Parathyroid adenoma (tissue), 2 donors: ENCODE data around the gene CPE.

Experiments
- H2AFZ ChIP-seq: fragments of 300-600 bp; sonication (generic); one replicate; pipeline ENCODE4 v1.7.0; 2017; ENCODE audit warnings: antibody characterized with exemption, mild to moderate bottlenecking
- H3K27ac ChIP-seq: fragments of 300-600 bp; sonication (generic); one replicate; pipeline ENCODE4 v1.7.0; 2017
- H3K27me3 ChIP-seq: fragments of 300-600 bp; sonication (generic); one replicate; pipeline ENCODE4 v1.7.0; 2017; ENCODE audit warnings: low read length; ENCODE audit not compliant: control insufficient read depth, insufficient read depth
- H3K36me3 ChIP-seq: fragments of 300-600 bp; sonication (generic); one replicate; pipeline ENCODE4 v1.7.0; 2017; ENCODE audit warnings: low read length; ENCODE audit not compliant: control insufficient read depth, insufficient read depth
- H3K4me1 ChIP-seq: fragments of 300-600 bp; sonication (generic); one replicate; pipeline ENCODE4 v1.7.0; 2017; ENCODE audit warnings: control low read depth
- H3K4me2 ChIP-seq: fragments of 300-600 bp; sonication (generic); one replicate; pipeline ENCODE4 v1.7.0; 2017; ENCODE audit warnings: low read length
- H3K4me3 ChIP-seq: fragments of 300-600 bp; sonication (generic); one replicate; pipeline ENCODE4 v1.7.0; 2017; ENCODE audit warnings: low read depth, low read length
- H3K79me2 ChIP-seq: fragments of 300-600 bp; sonication (generic); one replicate; pipeline ENCODE4 v1.7.0; 2017; ENCODE audit warnings: control low read depth
- H3K9ac ChIP-seq: fragments of 300-600 bp; sonication (generic); one replicate; pipeline ENCODE4 v1.7.0; 2017; ENCODE audit warnings: mild to moderate bottlenecking
- H3K9me3 ChIP-seq: fragments of 300-600 bp; sonication (generic); one replicate; pipeline ENCODE4 v1.7.0; 2017; ENCODE audit warnings: low read length; ENCODE audit not compliant: control insufficient read depth
- TF ChIP-seq, protein P1 (sequence below): fragments of 300-600 bp; sonication (generic); IDR thresholded peaks from one replicate; pipeline ENCODE4 v1.7.0; 2017; ENCODE audit warnings: antibody characterized with exemption, mild to moderate bottlenecking
- donor health status: primary hyperparathyroidism.

CPE gene

DNA sequence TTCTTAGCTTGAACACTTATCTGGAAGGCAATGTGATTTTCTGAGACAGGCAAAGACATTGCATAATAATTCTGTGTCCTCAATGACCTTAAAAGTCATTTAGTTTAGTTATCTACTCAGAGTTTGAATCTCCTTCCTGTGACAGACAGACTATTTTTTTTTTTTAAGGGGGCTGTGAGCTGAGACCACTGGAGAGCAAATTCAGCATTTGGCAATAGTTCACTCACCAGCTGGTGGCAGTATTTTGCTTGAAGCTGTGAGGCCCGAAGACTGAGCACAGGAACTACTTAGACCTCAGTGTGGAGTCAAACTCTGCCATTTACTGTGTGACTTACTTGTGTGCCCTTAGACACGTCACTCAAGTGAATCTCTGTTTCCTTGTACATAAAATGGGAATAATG lies 22.9 kb upstream of the CPE start:
- no peaks in the 10 kb centered on the region for H3K27me3 ChIP-seq

DNA sequence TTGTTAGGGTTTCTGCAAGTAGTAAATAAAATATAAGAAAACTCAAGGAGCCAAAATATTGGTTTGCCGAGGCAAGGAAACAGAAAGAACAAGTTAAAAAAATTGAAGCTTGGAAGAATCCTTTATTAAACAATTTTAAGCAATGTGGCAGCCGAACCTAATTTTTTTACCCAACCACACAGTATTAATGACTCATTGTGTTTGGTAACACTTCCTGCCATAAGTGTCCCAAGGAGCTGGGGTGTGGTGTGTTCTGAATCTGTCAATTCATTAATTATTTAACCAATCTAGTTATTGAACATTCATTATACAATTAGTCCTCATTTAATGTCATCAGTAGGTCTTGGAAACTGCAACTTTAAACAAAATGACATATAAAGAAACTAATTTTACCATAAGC lies 19.3 kb upstream of the CPE start:
- no peaks in the 10 kb centered on the region for H3K9me3 ChIP-seq
- H3K27ac ChIP-seq, result no peak overlapping the region
- H3K79me2 ChIP-seq, result no peaks in the 10 kb centered on the region
- TF ChIP-seq, protein P1, sequence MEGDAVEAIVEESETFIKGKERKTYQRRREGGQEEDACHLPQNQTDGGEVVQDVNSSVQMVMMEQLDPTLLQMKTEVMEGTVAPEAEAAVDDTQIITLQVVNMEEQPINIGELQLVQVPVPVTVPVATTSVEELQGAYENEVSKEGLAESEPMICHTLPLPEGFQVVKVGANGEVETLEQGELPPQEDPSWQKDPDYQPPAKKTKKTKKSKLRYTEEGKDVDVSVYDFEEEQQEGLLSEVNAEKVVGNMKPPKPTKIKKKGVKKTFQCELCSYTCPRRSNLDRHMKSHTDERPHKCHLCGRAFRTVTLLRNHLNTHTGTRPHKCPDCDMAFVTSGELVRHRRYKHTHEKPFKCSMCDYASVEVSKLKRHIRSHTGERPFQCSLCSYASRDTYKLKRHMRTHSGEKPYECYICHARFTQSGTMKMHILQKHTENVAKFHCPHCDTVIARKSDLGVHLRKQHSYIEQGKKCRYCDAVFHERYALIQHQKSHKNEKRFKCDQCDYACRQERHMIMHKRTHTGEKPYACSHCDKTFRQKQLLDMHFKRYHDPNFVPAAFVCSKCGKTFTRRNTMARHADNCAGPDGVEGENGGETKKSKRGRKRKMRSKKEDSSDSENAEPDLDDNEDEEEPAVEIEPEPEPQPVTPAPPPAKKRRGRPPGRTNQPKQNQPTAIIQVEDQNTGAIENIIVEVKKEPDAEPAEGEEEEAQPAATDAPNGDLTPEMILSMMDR, result no peak
- no peaks in the 10 kb centered on the region for H3K4me1 ChIP-seq
- no peak overlapping the region for H3K4me2 ChIP-seq
- no peak overlapping the region for H3K4me3 ChIP-seq
- H3K9ac ChIP-seq, result no peak overlapping the region
- H2AFZ ChIP-seq, result no peak overlapping the region
- H3K27me3 ChIP-seq, result no peaks in the 10 kb centered on the region
- H3K36me3 ChIP-seq, result no peaks in the 10 kb centered on the region

More for the DNA sequence above, 22.9 kb upstream of the CPE start:
- TF ChIP-seq, protein P1, result peak; percentile 47
- H3K4me2 ChIP-seq, result no peak overlapping the region
- no peaks in the 10 kb centered on the region for H3K36me3 ChIP-seq
- H3K79me2 ChIP-seq, result no peaks in the 10 kb centered on the region
- H2AFZ ChIP-seq, result no peak overlapping the region
- H3K9me3 ChIP-seq, result no peaks in the 10 kb centered on the region
- H3K9ac ChIP-seq, result no peak overlapping the region
- no peak overlapping the region for H3K27ac ChIP-seq
- H3K4me3 ChIP-seq, result no peak overlapping the region
- no peaks in the 10 kb centered on the region for H3K4me1 ChIP-seq

DNA sequence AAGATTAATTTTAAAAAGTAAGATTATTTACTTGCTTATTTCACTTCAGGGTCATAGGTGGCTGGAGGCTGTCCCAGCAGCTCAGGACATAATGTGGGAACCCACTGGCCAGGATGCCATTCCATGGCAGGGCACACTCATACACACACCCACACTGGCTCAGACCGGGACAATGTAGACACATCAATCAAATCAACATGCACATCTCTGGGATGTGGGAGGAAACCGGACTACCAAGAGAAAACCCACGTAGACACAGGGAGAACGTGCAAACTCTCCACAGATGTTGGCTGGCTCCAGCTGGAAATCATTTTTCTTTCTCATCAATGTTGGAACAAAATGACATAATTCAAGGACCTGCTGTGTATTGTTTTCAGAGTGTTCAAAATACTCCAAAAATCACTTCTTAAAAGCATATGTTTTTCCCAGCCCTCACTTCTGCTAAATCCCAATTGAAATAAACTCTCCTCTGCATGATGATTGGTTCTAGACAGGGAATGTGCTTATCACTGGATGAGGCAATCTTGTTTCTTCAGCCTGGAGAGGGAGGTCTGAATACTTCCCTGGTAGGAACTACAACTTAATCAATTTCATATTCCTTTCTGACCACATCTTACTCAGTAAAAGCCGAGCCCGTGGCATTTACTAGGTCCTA lies 18.6 kb upstream of the CPE start:
- no peaks in the 10 kb centered on the region for H3K36me3 ChIP-seq
- H3K27ac ChIP-seq, result no peak overlapping the region
- no peaks in the 10 kb centered on the region for H3K9me3 ChIP-seq
- H3K79me2 ChIP-seq, result no peaks in the 10 kb centered on the region
- no peak overlapping the region for H3K4me3 ChIP-seq
- no peaks in the 10 kb centered on the region for H3K4me1 ChIP-seq
- H2AFZ ChIP-seq, result no peak overlapping the region
- no peaks in the 10 kb centered on the region for H3K27me3 ChIP-seq
- TF ChIP-seq, protein P1, result no peak
- H3K4me2 ChIP-seq, result no peak overlapping the region
- no peak overlapping the region for H3K9ac ChIP-seq

DNA sequence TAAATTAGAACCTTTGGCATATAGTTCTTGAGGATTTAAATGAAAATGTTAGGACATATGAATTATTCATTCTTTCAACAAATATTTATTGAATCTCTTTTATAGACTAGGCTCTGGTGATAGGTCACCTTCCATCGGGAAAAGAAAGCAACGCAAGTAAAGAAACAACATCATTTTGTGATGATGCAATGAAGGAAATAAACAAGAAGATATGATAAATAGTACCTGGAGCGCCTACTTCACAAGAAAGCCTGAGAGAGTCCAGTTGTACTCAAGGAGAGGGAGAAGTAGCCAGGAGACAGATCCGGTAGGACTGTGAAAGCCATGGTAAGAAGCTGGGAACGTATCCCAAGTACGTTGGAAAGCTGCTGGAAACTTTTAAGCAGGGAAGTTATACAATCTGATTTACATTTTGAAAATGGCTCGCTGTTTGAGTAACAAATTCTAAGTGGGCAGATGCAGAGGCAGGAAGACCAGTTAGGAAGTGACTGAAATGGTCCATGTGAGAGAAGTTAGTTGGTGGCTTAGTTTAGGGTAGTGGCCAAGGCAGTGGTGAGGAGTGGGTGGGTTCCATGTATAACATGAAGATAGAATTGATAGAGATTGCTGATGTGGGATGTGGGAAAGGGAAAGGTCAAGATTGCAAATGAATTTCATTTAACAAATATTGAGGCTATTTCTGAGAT lies 17.7 kb upstream of the CPE start:
- Histone ChIP-seq H3K27ac (no peak overlapping the region), H3K9me3 (no peaks in the 10 kb centered on the region), H3K9ac (no peak overlapping the region), H3K4me1 (no peaks in the 10 kb centered on the region), H2AFZ (no peak overlapping the region), H3K4me3 (no peak overlapping the region), H3K4me2 (no peak overlapping the region), H3K79me2 (no peaks in the 10 kb centered on the region), H3K27me3 (no peaks in the 10 kb centered on the region), H3K36me3 (no peaks in the 10 kb centered on the region)
- TF ChIP-seq, protein P1, result no peak

DNA sequence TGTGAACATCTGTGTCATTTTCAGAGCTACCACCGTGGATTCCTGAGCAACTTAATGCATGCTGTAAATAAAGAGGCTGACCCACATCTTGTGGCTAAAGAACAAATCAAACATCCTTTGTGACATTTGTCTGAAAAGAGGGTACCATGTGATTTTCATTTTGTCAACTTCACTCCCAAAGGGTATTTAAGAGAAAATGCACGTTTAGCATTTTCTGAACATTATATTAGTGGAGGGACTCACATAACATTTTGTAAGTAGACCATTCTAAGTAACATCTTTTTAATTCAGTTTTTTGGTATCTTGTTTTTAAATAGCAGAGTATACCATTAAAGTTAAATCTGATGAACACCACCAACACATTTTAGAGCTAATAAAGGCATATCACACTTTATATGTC lies 17.0 kb upstream of the CPE start:
- TF ChIP-seq, protein P1, result no peak
- Histone ChIP-seq H3K9me3 (no peaks in the 10 kb centered on the region), H3K4me1 (no peaks in the 10 kb centered on the region), H2AFZ (no peak overlapping the region), H3K4me2 (no peak overlapping the region), H3K9ac (no peak overlapping the region), H3K36me3 (no peaks in the 10 kb centered on the region), H3K4me3 (no peak overlapping the region), H3K79me2 (no peaks in the 10 kb centered on the region), H3K27me3 (no peaks in the 10 kb centered on the region), H3K27ac (no peak overlapping the region)
